Stimulated activated CD8-positive, alpha-beta memory T cell treated with anti-CD3 and anti-CD28 coated beads, Interleukin-4, amount 100 ng/mL, for 24 hours (primary cell): ENCODE data around the gene HDAC4.

Source experiments
- DNase-seq: peaks from one replicate; pipeline ENCODE4 v3.0.0-alpha.2; 2020; ENCODE audit warnings: low read depth

HDAC4 gene

GRCh38 chr2:239236043-239236807 lies 164.6 kb downstream of the HDAC4 start:
- no peak for DNase-seq

- no peak for DNase-seq
These were observed 165.5 kb downstream of the HDAC4 start for GRCh38 chr2:239235311-239235710.

GRCh38 chr2:239234191-239235175 lies 166.3 kb downstream of the HDAC4 start:
- no peak for DNase-seq

- DNase-seq: no peak
These were observed 167.2 kb downstream of the HDAC4 start for GRCh38 chr2:239233576-239233975.

GRCh38 chr2:239232195-239232578 lies 168.6 kb downstream of the HDAC4 start:
- DNase-seq: no peak

GRCh38 chr2:239231231-239232194 lies 169.3 kb downstream of the HDAC4 start:
- DNase-seq: no peak

- DNase-seq: no peak
These were observed 170.3 kb downstream of the HDAC4 start for GRCh38 chr2:239230318-239231052.

GRCh38 chr2:239229545-239230279 lies 171.1 kb downstream of the HDAC4 start:
- no peak for DNase-seq

GRCh38 chr2:239227661-239228371 lies 173.0 kb downstream of the HDAC4 start:
- no peak for DNase-seq

GRCh38 chr2:239226677-239227581 lies 173.9 kb downstream of the HDAC4 start:
- no peak for DNase-seq

- DNase-seq: no peak
These were observed 174.8 kb downstream of the HDAC4 start for GRCh38 chr2:239225871-239226561.

- no peak for DNase-seq
These were observed 175.4 kb downstream of the HDAC4 start for GRCh38 chr2:239225371-239225851.

GRCh38 chr2:239224955-239225354 lies 175.9 kb downstream of the HDAC4 start:
- DNase-seq: no peak

GRCh38 chr2:239224199-239224570 lies 176.6 kb downstream of the HDAC4 start:
- no peak for DNase-seq

GRCh38 chr2:239223310-239224198 lies 177.3 kb downstream of the HDAC4 start:
- no peak for DNase-seq

GRCh38 chr2:239222706-239223309 lies 178.0 kb downstream of the HDAC4 start:
- DNase-seq: no peak

- no peak for DNase-seq
These were observed 178.5 kb downstream of the HDAC4 start for GRCh38 chr2:239222312-239222660.
